ENCODE measurements around the gene ARIH2. TPM values are rescaled to one million over a fixed set of nuclear protein-coding genes. Genes with fewer than 3 reads are reported as not detected.

Gene ARIH2
- total RNA-seq, 1 experiment from 2014 or later: 76.8 TPM

DNA sequence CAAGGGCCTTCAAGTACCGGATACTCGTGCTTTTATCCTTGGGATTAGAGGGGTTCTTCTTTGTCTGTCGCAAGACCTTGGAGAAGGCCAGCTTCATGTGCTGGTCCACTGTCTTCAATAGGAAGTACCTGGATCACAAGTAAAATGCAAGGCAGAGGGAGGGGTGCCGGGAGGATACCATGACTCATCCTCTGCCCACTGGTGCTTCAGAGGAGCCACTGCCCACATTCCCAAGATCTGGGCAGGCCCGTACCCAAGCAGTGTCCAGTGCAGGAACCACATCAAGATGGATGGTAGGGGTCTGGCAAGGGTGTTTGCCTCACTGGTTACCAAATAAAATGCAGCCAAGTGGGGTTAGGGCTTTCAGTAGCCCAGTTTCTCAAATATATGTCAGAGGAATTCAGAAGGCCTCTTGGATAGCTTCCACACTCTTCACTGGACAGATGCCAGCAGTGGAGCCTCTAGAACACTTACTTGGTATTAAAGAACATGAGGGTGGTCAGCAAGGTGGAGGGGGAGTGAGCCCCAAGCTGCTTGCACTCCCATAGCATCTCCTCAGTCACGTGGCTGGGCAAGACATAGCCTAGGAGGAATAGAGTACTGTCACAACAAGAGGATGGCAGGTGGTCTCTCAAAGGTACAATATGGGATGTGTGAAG, 114.1 kb downstream of the ARIH2 start:
- no peak for DNase-seq (ENCODE audit: low spot score)
- peaks cover 20% of the 10 kb centered on the region for H3K36me3 ChIP-seq (ENCODE audit: insufficient read depth, low read length, poor library complexity, severe bottlenecking)
- H3K27ac ChIP-seq (ENCODE audit: low read depth, low read length, poor library complexity, severe bottlenecking): no peak overlapping the region
- ChIA-PET CTCF (no interaction called here), POLR2A (ENCODE audit: low non-redundant PET) (no interaction called here)
- no TSS peak for BruUV-seq (replicated peaks)
- H3K4me1 ChIP-seq (ENCODE audit: insufficient read depth, low read length, poor library complexity, severe bottlenecking): peaks cover 2% of the 10 kb centered on the region
- no peak overlapping the region for H3K4me3 ChIP-seq (ENCODE audit: low read depth, low read length, poor library complexity, severe bottlenecking)
- H3K27me3 ChIP-seq (replicated peaks; ENCODE audit: insufficient read depth, low read depth, low read length, poor library complexity): no peaks in the 10 kb centered on the region
- intact Hi-C loops (cut with micrococcal nuclease; ENCODE audit: unreplicated experiment): no loop called here
- no peaks in the 10 kb centered on the region for H3K9me3 ChIP-seq (ENCODE audit: low read depth, low read length, poor library complexity, severe bottlenecking)
- TF ChIP-seq EZH2 (IDR thresholded peaks at IDR 0.05; ENCODE audit: borderline replicate concordance, low read depth, low read length, poor library complexity, severe bottlenecking): no peak
- TF ChIP-seq CTCF (conservative IDR thresholded peaks at IDR 0.05; ENCODE audit: low read depth, low read length): no peak

DNA sequence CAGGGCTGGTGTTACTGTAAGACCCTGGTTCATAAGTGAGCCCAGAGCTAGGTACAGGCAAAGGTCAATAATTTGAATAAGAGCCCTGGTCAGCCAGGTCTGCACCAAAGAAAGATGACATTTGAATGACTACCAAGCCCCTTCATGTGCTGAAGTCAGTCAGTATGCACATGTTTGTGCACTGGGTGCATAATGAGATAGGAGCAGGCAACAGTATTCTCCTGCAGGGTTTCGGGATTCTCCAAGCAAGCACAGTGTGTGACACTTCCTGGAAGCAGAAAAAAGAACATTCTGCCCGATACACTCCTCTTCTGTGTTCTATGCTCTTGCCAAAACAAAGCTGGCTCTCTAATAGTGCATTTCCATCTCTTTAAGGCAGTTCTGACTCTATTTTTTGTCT, 116.0 kb downstream of the ARIH2 start:
- Histone ChIP-seq H3K27ac (ENCODE audit: low read depth, low read length, poor library complexity, severe bottlenecking) (no peak overlapping the region), H3K27me3 (replicated peaks; ENCODE audit: insufficient read depth, low read depth, low read length, poor library complexity) (no peaks in the 10 kb centered on the region), H3K9me3 (ENCODE audit: low read depth, low read length, poor library complexity, severe bottlenecking) (no peaks in the 10 kb centered on the region), H3K4me3 (ENCODE audit: low read depth, low read length, poor library complexity, severe bottlenecking) (no peak overlapping the region), H3K4me1 (ENCODE audit: insufficient read depth, low read length, poor library complexity, severe bottlenecking) (no peaks in the 10 kb centered on the region), H3K36me3 (ENCODE audit: insufficient read depth, low read length, poor library complexity, severe bottlenecking) (peaks cover 20% of the 10 kb centered on the region)
- ChIA-PET CTCF (no interaction called here), POLR2A (ENCODE audit: low non-redundant PET) (no interaction called here)
- no peak for DNase-seq (ENCODE audit: low spot score)
- intact Hi-C loops (cut with micrococcal nuclease; ENCODE audit: unreplicated experiment): no loop called here
- no peak for TF ChIP-seq CTCF (conservative IDR thresholded peaks at IDR 0.05; ENCODE audit: low read depth, low read length)
- no peak for TF ChIP-seq EZH2 (IDR thresholded peaks at IDR 0.05; ENCODE audit: borderline replicate concordance, low read depth, low read length, poor library complexity, severe bottlenecking)
- BruUV-seq (replicated peaks): no TSS peak

DNA sequence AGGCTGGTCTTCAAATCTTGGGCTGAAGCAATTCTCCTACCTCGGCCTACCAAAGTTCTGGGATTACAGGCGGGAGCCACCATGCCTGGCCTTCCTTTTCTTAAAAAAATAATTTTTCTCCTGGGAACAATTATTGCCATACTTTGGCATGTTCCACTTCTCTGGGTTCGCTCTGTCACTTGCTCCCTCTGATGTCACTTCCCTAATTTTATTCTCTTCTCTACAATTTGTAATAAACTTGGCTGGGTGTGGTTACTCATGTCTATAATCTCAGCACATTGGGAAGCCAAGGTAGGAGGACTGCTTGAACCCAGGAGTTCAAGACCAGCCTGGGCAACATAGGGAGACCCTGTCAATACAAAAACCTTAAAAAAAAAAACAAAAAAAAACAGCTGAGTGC, 116.6 kb downstream of the ARIH2 start:
- DNase-seq (ENCODE audit: low spot score): no peak
- ChIA-PET CTCF (no interaction called here), POLR2A (ENCODE audit: low non-redundant PET) (no interaction called here)
- Histone ChIP-seq H3K27me3 (replicated peaks; ENCODE audit: insufficient read depth, low read depth, low read length, poor library complexity) (no peaks in the 10 kb centered on the region), H3K4me1 (ENCODE audit: insufficient read depth, low read length, poor library complexity, severe bottlenecking) (no peaks in the 10 kb centered on the region), H3K36me3 (ENCODE audit: insufficient read depth, low read length, poor library complexity, severe bottlenecking) (peaks cover 14% of the 10 kb centered on the region), H3K4me3 (ENCODE audit: low read depth, low read length, poor library complexity, severe bottlenecking) (no peak overlapping the region), H3K9me3 (ENCODE audit: low read depth, low read length, poor library complexity, severe bottlenecking) (no peaks in the 10 kb centered on the region), H3K27ac (ENCODE audit: low read depth, low read length, poor library complexity, severe bottlenecking) (no peak overlapping the region)
- intact Hi-C loops (cut with micrococcal nuclease; ENCODE audit: unreplicated experiment): no loop called here
- TF ChIP-seq CTCF (conservative IDR thresholded peaks at IDR 0.05; ENCODE audit: low read depth, low read length): no peak
- TF ChIP-seq EZH2 (IDR thresholded peaks at IDR 0.05; ENCODE audit: borderline replicate concordance, low read depth, low read length, poor library complexity, severe bottlenecking): no peak
- BruUV-seq (replicated peaks): no TSS peak

Small RNAs within 50 kb of the gene (microRNA-seq; reads per million reads assigned to microRNA genes)
- gene MIR191: 13,220 reads per million, percentile 97 among the genes with 10 or more reads in this experiment
- 4,771 reads per million, percentile 92 among the genes with 10 or more reads in this experiment for gene MIR425

Other genes with a start within 250 kb of the ARIH2 start
- 15.0 and 18.8 TPM in 2 replicates for gene NCKIPSD, start 232.9 kb upstream of the ARIH2 start, total RNA-seq (2021)
- gene IP6K2, start 201.6 kb upstream of the ARIH2 start, total RNA-seq (2021): 62.5 and 72.0 TPM in 2 replicates
- 25.6 and 35.8 TPM in 2 replicates for gene PRKAR2A, start 71.0 kb upstream of the ARIH2 start, total RNA-seq (2021)
- gene SLC25A20, start 20.0 kb upstream of the ARIH2 start, total RNA-seq (2021): 4.1 and 4.9 TPM in 2 replicates
- 13.3 and 14.9 TPM in 2 replicates for gene P4HTM, start 71.4 kb downstream of the ARIH2 start, total RNA-seq (2021)
- gene WDR6, start 88.5 kb downstream of the ARIH2 start, total RNA-seq (2021): 88.5 and 93.7 TPM in 2 replicates
- gene DALRD3, start 99.7 kb downstream of the ARIH2 start, total RNA-seq (2021): 13.2 and 15.8 TPM in 2 replicates
- gene NDUFAF3, start 103.3 kb downstream of the ARIH2 start, total RNA-seq (2021): 36.6 and 39.1 TPM in 2 replicates
- gene IMPDH2, start 110.6 kb downstream of the ARIH2 start, total RNA-seq (2021): 190 and 196 TPM in 2 replicates
- 57.3 and 64.5 TPM in 2 replicates for gene QRICH1, start 175.2 kb downstream of the ARIH2 start, total RNA-seq (2021)
- gene QARS1, start 185.9 kb downstream of the ARIH2 start, total RNA-seq (2021): 186 and 188 TPM in 2 replicates
- gene USP19, start 202.0 kb downstream of the ARIH2 start, total RNA-seq (2021): 37.5 and 44.9 TPM in 2 replicates
- gene LAMB2, start 214.2 kb downstream of the ARIH2 start, total RNA-seq (2021): 45.9 and 57.3 TPM in 2 replicates
- gene CCDC71, start 247.5 kb downstream of the ARIH2 start, total RNA-seq (2021): 10.4 and 10.6 TPM in 2 replicates